T-helper 9 cell (primary cell): ENCODE measurements around the gene TUBB1.
A peak's percentile ranks its signal among the peaks of the same experiment; 100 is the strongest.
"Not testable (repeated sequence)": the region's sequence is repeated elsewhere in the genome, so short reads cannot be mapped to it uniquely, and the experiment has no call there.

Experiments
- DNase-seq: peaks from one replicate; pipeline ENCODE4 v3.0.0-alpha.2; 2020

TUBB1 gene

GRCh38 chr20:59006864-59007664 is 12.2 kb upstream of the TUBB1 start, which contains the start of gene CTSZ:
TSS of gene CTSZ (minus strand) at chr20:59007254. CDS start at chr20:59007128, 126 bp downstream.
- peak; percentile 35 for DNase-seq

- DNase-seq, result no peak
Observed at GRCh38 chr20:59007665-59008511, 11.3 kb upstream of the TUBB1 start.

GRCh38 chr20:59008715-59009336 is 10.4 kb upstream of the TUBB1 start:
- no peak for DNase-seq

- DNase-seq, result no peak
Observed at GRCh38 chr20:59010321-59010994, 8.8 kb upstream of the TUBB1 start.

GRCh38 chr20:59010995-59011873 is 8.0 kb upstream of the TUBB1 start:
- no peak for DNase-seq

GRCh38 chr20:59011874-59012157 is 7.4 kb upstream of the TUBB1 start:
- DNase-seq, result not testable (repeated sequence)

- DNase-seq, result no peak
Observed at GRCh38 chr20:59013031-59013951, 5.9 kb upstream of the TUBB1 start.

- no peak for DNase-seq
Observed at GRCh38 chr20:59013959-59014608, 5.1 kb upstream of the TUBB1 start.

GRCh38 chr20:59014680-59015389 is 4.4 kb upstream of the TUBB1 start:
- no peak for DNase-seq

- no peak for DNase-seq
Observed at GRCh38 chr20:59015411-59015810, 3.8 kb upstream of the TUBB1 start.

- DNase-seq, result no peak
Observed at GRCh38 chr20:59015812-59016711, 3.2 kb upstream of the TUBB1 start.

- no peak for DNase-seq
Observed at GRCh38 chr20:59016795-59017492, 2.3 kb upstream of the TUBB1 start.

GRCh38 chr20:59017493-59018231 is 1.6 kb upstream of the TUBB1 start:
- DNase-seq, result no peak

GRCh38 chr20:59018817-59019216 is 412 bp upstream of the TUBB1 start:
- DNase-seq, result no peak

- DNase-seq, result no peak
Observed at GRCh38 chr20:59020938-59021551, 1.8 kb downstream of the TUBB1 start.

GRCh38 chr20:59022754-59023153 is 3.5 kb downstream of the TUBB1 start:
- no peak for DNase-seq

- no peak for DNase-seq
Observed at GRCh38 chr20:59023616-59024015, 4.4 kb downstream of the TUBB1 start.
